GM12878 (cell line): ENCODE measurements around the gene RNU11. TPM values are rescaled to one million over a fixed set of nuclear protein-coding genes. Genes with fewer than 3 reads are reported as not detected.

Source experiments
- CHD4 ChIP-seq: fragments of 200-600 bp; sonication (generic); IDR thresholded peaks from 2 replicates; pipeline ENCODE4 v1.6.1; 2016; ENCODE audit warnings: mild to moderate bottlenecking
- CTCF ChIP-seq, 3 experiments: IDR thresholded peaks in 2 of 3; conservative IDR thresholded peaks in 1 of 3; 2 replicates each; pipeline ENCODE4 v1.5.1; 2011; ENCODE audit warnings: low read depth in 3 of 3, low read length in 3 of 3, mild to moderate bottlenecking in 3 of 3, control low read depth in 2 of 3, moderate library complexity in 2 of 3, inconsistent platforms in 1 of 3, mixed read lengths in 1 of 3; ENCODE audit not compliant: control insufficient read depth in 2 of 3, insufficient read depth in 1 of 3; ENCODE audit errors: extremely low read depth in 1 of 3
- GABPA ChIP-seq: IDR thresholded peaks from 2 replicates; pipeline ENCODE4 v1.6.1; 2014; ENCODE audit warnings: antibody characterized with exemption, low read depth, mild to moderate bottlenecking, inconsistent platforms
- IKZF2 ChIP-seq, 2 experiments: fragments of 450-650 bp; IDR thresholded peaks; 2 replicates each; pipeline ENCODE4 v1.6.1; 2017; ENCODE audit warnings: mild to moderate bottlenecking in 2 of 2, moderate library complexity in 2 of 2
- MAX ChIP-seq: IDR thresholded peaks from 2 replicates; pipeline ENCODE4 v1.6.1; 2012; ENCODE audit warnings: low read depth, low read length, improper control_type of control experiment
- MEF2A ChIP-seq: IDR thresholded peaks from 2 replicates; pipeline ENCODE4 v1.6.1; 2011; ENCODE audit warnings: low read depth, mild to moderate bottlenecking, low read length, moderate library complexity; ENCODE audit not compliant: insufficient read depth
- PAX5 ChIP-seq: IDR thresholded peaks from 2 replicates; pipeline ENCODE4 v1.6.1; 2011; ENCODE audit warnings: low read depth, low read length, borderline replicate concordance
- POLR2A ChIP-seq: IDR thresholded peaks from 2 replicates; pipeline ENCODE4 v1.6.1; 2011; ENCODE audit warnings: low read depth, mild to moderate bottlenecking, low read length
- POLR2AphosphoS2 ChIP-seq: IDR thresholded peaks from 2 replicates; pipeline ENCODE4 v1.6.1; 2011; ENCODE audit warnings: low read depth, mild to moderate bottlenecking, low read length, improper control_type of control experiment, moderate library complexity
- RB1 ChIP-seq: fragments of 450-650 bp; formaldehyde crosslinking; IDR thresholded peaks from 2 replicates; pipeline ENCODE4 v1.6.1; 2017; ENCODE audit warnings: mild to moderate bottlenecking, borderline replicate concordance
- RBBP5 ChIP-seq: fragments of 200-600 bp; sonication (generic); conservative IDR thresholded peaks from 2 replicates; pipeline ENCODE4 v1.6.1; 2016
- RCOR1 ChIP-seq: conservative IDR thresholded peaks from 2 replicates; pipeline ENCODE4 v1.6.1; 2012; ENCODE audit warnings: low read depth, low read length, improper control_type of control experiment
- RFX5 ChIP-seq: IDR thresholded peaks from 2 replicates; pipeline ENCODE4 v1.6.1; 2011; ENCODE audit warnings: low read depth, low read length, improper control_type of control experiment
- SMAD1 ChIP-seq: fragments of 450-650 bp; IDR thresholded peaks from 2 replicates; pipeline ENCODE4 v1.6.1; 2018; ENCODE audit warnings: mild to moderate bottlenecking, low read depth; ENCODE audit not compliant: partially characterized antibody
- SMARCA5 ChIP-seq: fragments of 450-650 bp; IDR thresholded peaks from 2 replicates; pipeline ENCODE4 v1.6.1; 2017; ENCODE audit warnings: mild to moderate bottlenecking
- USF1 ChIP-seq: IDR thresholded peaks from 2 replicates; pipeline ENCODE4 v1.6.1; 2011; ENCODE audit warnings: borderline replicate concordance, low read depth, mild to moderate bottlenecking, moderate library complexity, mixed read lengths, low read length; ENCODE audit not compliant: insufficient read depth; ENCODE audit errors: extremely low read length
- ZBTB4 ChIP-seq: fragments of 450-650 bp; formaldehyde crosslinking; IDR thresholded peaks from 2 replicates; pipeline ENCODE4 v1.4.0; 2022; ENCODE audit warnings: mild to moderate bottlenecking, moderate library complexity
- ZBTB40 ChIP-seq: fragments of 450-650 bp; IDR thresholded peaks from 2 replicates; pipeline ENCODE4 v1.6.1; 2016; ENCODE audit warnings: mild to moderate bottlenecking, moderate library complexity, borderline replicate concordance
- ZSCAN29 ChIP-seq: fragments of 450-650 bp; IDR thresholded peaks from 2 replicates; pipeline ENCODE4 v1.6.1; 2017; ENCODE audit warnings: mild to moderate bottlenecking, moderate library complexity
- polyA plus RNA-seq, 11 experiments: library from polyadenylated mRNA; depleted of rRNA in 4 of 11; unstranded in 6 of 11; stranded (reverse) in 5 of 11; fragments of >200 nt; fragmentation: Nextera tagmentation in 4 of 11; fragmentation: Illumina TruSeq in 1 of 11; extraction: Ambion mirVana in 4 of 11; extraction: Trizol in 1 of 11; gene quantifications; 1 replicate in 1 of 11; 2 replicates in 10 of 11; pipeline versions ENCODE4 v1.2.1 to v1.2.3, GENCODE V29; 2011 to 2016; ENCODE audit warnings: inconsistent platforms in 2 of 11, missing spikeins in 2 of 11, low read depth in 1 of 11
- total RNA-seq, 4 experiments: library from RNA; depleted of rRNA in 3 of 4; stranded (reverse); fragments of >200 nt in 3 of 4; fragmentation: Illumina TruSeq in 1 of 4; extraction: Trizol in 1 of 4; gene quantifications; 2 replicates each; pipeline versions ENCODE4 v1.2.1 to v1.2.3, GENCODE V29; 2013 to 2021

Gene RNU11
- total and polyA plus RNA-seq, 10 of the 15 experiments (the other 5 are each of a cell fraction or from before 2014, with no cell fraction given), result under 0.01 TPM; not detected in 9

GRCh38 chr1:28648008-28648473 is 359 bp upstream of the RNU11 start (continued):
- TF ChIP-seq MAX (peak; percentile 79; the same call in 1 of the 2 replicates), RFX5 (peak; percentile 26; the same call in 1 of the 2 replicates), IKZF2 (IDR thresholded peaks at IDR 0.05) (no peak), RB1 (no peak), GABPA (no peak), ZSCAN29 (no peak), MEF2A (no peak), CTCF (IDR thresholded peaks at IDR 0.05 in 2 of 3, conservative IDR thresholded peaks at IDR 0.05 in 1 of 3; ENCODE audit: control insufficient read depth in 2 of 3, extremely low read depth in 1 of 3, insufficient read depth in 1 of 3, low read depth in 3 of 3, low read length in 3 of 3) (no peak), RCOR1 (no peak), SMARCA5 (no peak), ZBTB40 (peak; percentile 48; the same call in 1 of the 2 replicates), USF1 (no peak), POLR2AphosphoS2 (no peak), ZBTB4 (CRISPR knock-in tag) (no peak), POLR2A (no peak), RBBP5 (no peak), PAX5 (no peak), SMAD1 (no peak), CHD4 (no peak)
